Measurements from ENCODE around the gene PHYKPL.
A peak's percentile ranks its signal among the peaks of the same experiment; 100 is the strongest.

Gene PHYKPL

GRCh38 chr5:178165581-178165980, 67.0 kb downstream of the PHYKPL start:
- TF ChIP-seq CTCF (IDR thresholded peaks at IDR 0.05; ENCODE audit: insufficient read depth, low read length, poor library complexity, severe bottlenecking): no peak
- TF ChIP-seq EZH2phosphoT487 (conservative IDR thresholded peaks at IDR 0.05; ENCODE audit: low read length): no peak
- no peak overlapping the region for H2AFZ ChIP-seq (ENCODE audit: low read depth, low read length, severe bottlenecking)
- H3K27ac ChIP-seq (ENCODE audit: low read depth, low read length): no peak overlapping the region

GRCh38 chr5:178163772-178164735, 68.5 kb downstream of the PHYKPL start:
- H3K27ac ChIP-seq (ENCODE audit: low read depth, low read length): no peak overlapping the region
- no peak overlapping the region; the same call in 1 of the 2 replicates for H3K9ac ChIP-seq (ENCODE audit: low read length)
- no peaks in the 10 kb centered on the region for H3F3A ChIP-seq (ENCODE audit: insufficient read depth)
- no peaks in the 10 kb centered on the region for H3K9me2 ChIP-seq (replicated peaks; ENCODE audit: insufficient read depth, low read length)
- no peaks in the 10 kb centered on the region for H4K20me1 ChIP-seq (ENCODE audit: low read depth, low read length)
- peak overlapping the region; percentile 27 for H2AFZ ChIP-seq (ENCODE audit: low read depth, low read length, severe bottlenecking)
- H3K4me2 ChIP-seq (ENCODE audit: low read depth, low read length, poor library complexity, severe bottlenecking): peak overlapping the region; percentile 28
- TF ChIP-seq EZH2phosphoT487 (conservative IDR thresholded peaks at IDR 0.05; ENCODE audit: low read length): no peak
- TF ChIP-seq CTCF (IDR thresholded peaks at IDR 0.05; ENCODE audit: insufficient read depth, low read length, poor library complexity, severe bottlenecking): peak; percentile 94
- no peaks in the 10 kb centered on the region for H3K79me2 ChIP-seq (ENCODE audit: insufficient read depth, low read length)
- no peaks in the 10 kb centered on the region for H3K27me3 ChIP-seq (ENCODE audit: low read length)
- H3K9me3 ChIP-seq (ENCODE audit: insufficient read depth, low read length): no peaks in the 10 kb centered on the region
- no peaks in the 10 kb centered on the region for H3K36me3 ChIP-seq (ENCODE audit: low read length)
- no peak overlapping the region for H3K4me3 ChIP-seq (ENCODE audit: insufficient read depth, low read length, poor library complexity, severe bottlenecking)

More at GRCh38 chr5:178165581-178165980, 67.0 kb downstream of the PHYKPL start:
- Histone ChIP-seq H3K36me3 (ENCODE audit: low read length) (no peaks in the 10 kb centered on the region), H4K20me1 (ENCODE audit: low read depth, low read length) (no peaks in the 10 kb centered on the region), H3K79me2 (ENCODE audit: insufficient read depth, low read length) (no peaks in the 10 kb centered on the region), H3K27me3 (ENCODE audit: low read length) (no peaks in the 10 kb centered on the region), H3K9ac (ENCODE audit: low read length) (no peak overlapping the region), H3K9me3 (ENCODE audit: insufficient read depth, low read length) (no peaks in the 10 kb centered on the region), H3K4me2 (ENCODE audit: low read depth, low read length, poor library complexity, severe bottlenecking) (no peak overlapping the region), H3K9me2 (replicated peaks; ENCODE audit: insufficient read depth, low read length) (no peaks in the 10 kb centered on the region), H3K4me3 (ENCODE audit: insufficient read depth, low read length, poor library complexity, severe bottlenecking) (no peak overlapping the region), H3F3A (ENCODE audit: insufficient read depth) (no peaks in the 10 kb centered on the region)

- Histone ChIP-seq H3K4me2 (ENCODE audit: low read depth, low read length, poor library complexity, severe bottlenecking) (no peak overlapping the region), H4K20me1 (ENCODE audit: low read depth, low read length) (no peaks in the 10 kb centered on the region), H3K9ac (ENCODE audit: low read length) (no peak overlapping the region), H2AFZ (ENCODE audit: low read depth, low read length, severe bottlenecking) (no peak overlapping the region), H3K36me3 (ENCODE audit: low read length) (no peaks in the 10 kb centered on the region), H3F3A (ENCODE audit: insufficient read depth) (no peaks in the 10 kb centered on the region), H3K9me2 (replicated peaks; ENCODE audit: insufficient read depth, low read length) (no peaks in the 10 kb centered on the region), H3K27me3 (ENCODE audit: low read length) (no peaks in the 10 kb centered on the region), H3K9me3 (ENCODE audit: insufficient read depth, low read length) (no peaks in the 10 kb centered on the region), H3K27ac (ENCODE audit: low read depth, low read length) (no peak overlapping the region), H3K79me2 (ENCODE audit: insufficient read depth, low read length) (no peaks in the 10 kb centered on the region), H3K4me3 (ENCODE audit: insufficient read depth, low read length, poor library complexity, severe bottlenecking) (no peak overlapping the region)
- no peak for TF ChIP-seq EZH2phosphoT487 (conservative IDR thresholded peaks at IDR 0.05; ENCODE audit: low read length)
- no peak for TF ChIP-seq CTCF (IDR thresholded peaks at IDR 0.05; ENCODE audit: insufficient read depth, low read length, poor library complexity, severe bottlenecking)
Measured at GRCh38 chr5:178162481-178162880, 70.1 kb downstream of the PHYKPL start.
